ENCODE measurements around the gene ARMH4.

DNA sequence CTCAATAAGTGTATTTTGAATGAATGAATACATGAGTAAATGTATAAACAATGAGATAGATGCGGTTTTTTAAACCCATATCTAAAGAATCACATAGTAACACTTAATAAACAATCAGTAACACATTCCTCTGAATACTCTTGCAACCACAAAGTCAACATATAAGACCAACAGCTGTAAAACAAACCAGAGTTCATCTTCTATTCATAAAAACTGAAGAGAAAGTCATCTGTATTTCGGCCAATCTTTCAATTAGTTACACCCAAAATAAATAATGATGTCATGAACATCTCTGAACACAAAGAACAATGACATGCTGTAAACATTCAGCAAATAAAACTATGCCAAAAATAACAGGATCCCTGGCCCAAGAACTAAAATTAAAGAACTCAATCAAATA is 47.2 kb downstream of the ARMH4 start:
- TF ChIP-seq, protein P1, sequence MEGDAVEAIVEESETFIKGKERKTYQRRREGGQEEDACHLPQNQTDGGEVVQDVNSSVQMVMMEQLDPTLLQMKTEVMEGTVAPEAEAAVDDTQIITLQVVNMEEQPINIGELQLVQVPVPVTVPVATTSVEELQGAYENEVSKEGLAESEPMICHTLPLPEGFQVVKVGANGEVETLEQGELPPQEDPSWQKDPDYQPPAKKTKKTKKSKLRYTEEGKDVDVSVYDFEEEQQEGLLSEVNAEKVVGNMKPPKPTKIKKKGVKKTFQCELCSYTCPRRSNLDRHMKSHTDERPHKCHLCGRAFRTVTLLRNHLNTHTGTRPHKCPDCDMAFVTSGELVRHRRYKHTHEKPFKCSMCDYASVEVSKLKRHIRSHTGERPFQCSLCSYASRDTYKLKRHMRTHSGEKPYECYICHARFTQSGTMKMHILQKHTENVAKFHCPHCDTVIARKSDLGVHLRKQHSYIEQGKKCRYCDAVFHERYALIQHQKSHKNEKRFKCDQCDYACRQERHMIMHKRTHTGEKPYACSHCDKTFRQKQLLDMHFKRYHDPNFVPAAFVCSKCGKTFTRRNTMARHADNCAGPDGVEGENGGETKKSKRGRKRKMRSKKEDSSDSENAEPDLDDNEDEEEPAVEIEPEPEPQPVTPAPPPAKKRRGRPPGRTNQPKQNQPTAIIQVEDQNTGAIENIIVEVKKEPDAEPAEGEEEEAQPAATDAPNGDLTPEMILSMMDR (IDR thresholded peaks at IDR 0.05), result no peak
- no peak for TF ChIP-seq POLR2A (IDR thresholded peaks at IDR 0.05)
